GM12891 (cell line): ENCODE data around the gene DIP2C.
"Not testable (repeated sequence)": the region's sequence is repeated elsewhere in the genome, so short reads cannot be mapped to it uniquely, and the experiment has no call there.

Experiments
- DNase-seq: peaks from one replicate; pipeline ENCODE4 v3.0.0; 2011; ENCODE audit warnings: low spot score; ENCODE audit not compliant: insufficient read length
- FAIRE-seq: peaks from 2 replicates; lab custom pipeline; 2011; peaks lifted over from hg19 to GRCh38; lab: Jason Lieb, UNC
- PAX5 ChIP-seq: IDR thresholded peaks from 2 replicates; pipeline ENCODE4 v1.6.1; 2011; ENCODE audit warnings: low read length, moderate library complexity, mild to moderate bottlenecking; ENCODE audit not compliant: insufficient read depth, severe bottlenecking
- POLR2A ChIP-seq: IDR thresholded peaks from 2 replicates; pipeline ENCODE4 v1.6.1; 2011; ENCODE audit warnings: low read depth, low read length, control low read depth
- POLR2AphosphoS5 ChIP-seq: IDR thresholded peaks from 2 replicates; pipeline ENCODE4 v1.6.1; 2011; ENCODE audit warnings: low read depth, low read length, control low read depth
- POU2F2 ChIP-seq: IDR thresholded peaks from 2 replicates; pipeline ENCODE4 v1.6.1; 2011; ENCODE audit warnings: low read depth, mild to moderate bottlenecking, control low read depth, low read length, moderate library complexity
- SPI1 ChIP-seq: IDR thresholded peaks from 2 replicates; pipeline ENCODE4 v1.6.1; 2011; ENCODE audit warnings: low read depth, low read length, control low read depth
- TAF1 ChIP-seq: IDR thresholded peaks from 2 replicates; pipeline ENCODE4 v1.6.1; 2011; ENCODE audit warnings: low read depth, low read length, control low read depth

Gene DIP2C

DNA sequence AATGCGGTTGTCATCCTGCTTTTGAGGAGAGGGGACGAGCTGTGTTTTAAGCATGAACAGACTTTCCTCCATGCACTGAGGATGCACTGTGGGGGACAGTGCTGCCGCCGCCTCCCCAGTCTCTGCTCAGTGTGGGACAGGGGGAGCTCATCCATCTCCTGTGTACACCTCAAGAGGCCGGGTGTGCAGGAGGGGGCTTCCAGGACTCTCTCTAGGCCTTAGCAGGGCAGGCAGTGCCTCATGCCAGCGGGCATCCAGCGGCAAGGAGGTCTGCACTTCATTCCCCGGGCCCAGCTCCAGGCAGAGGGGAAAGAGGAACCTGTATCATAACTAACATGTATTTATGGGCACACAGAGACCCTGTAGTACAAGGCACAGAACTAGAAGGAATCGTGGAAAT is 89.7 kb downstream of the DIP2C start:
- DNase-seq, result no peak
- no peak for FAIRE-seq
- no peak for TF ChIP-seq TAF1

DNA sequence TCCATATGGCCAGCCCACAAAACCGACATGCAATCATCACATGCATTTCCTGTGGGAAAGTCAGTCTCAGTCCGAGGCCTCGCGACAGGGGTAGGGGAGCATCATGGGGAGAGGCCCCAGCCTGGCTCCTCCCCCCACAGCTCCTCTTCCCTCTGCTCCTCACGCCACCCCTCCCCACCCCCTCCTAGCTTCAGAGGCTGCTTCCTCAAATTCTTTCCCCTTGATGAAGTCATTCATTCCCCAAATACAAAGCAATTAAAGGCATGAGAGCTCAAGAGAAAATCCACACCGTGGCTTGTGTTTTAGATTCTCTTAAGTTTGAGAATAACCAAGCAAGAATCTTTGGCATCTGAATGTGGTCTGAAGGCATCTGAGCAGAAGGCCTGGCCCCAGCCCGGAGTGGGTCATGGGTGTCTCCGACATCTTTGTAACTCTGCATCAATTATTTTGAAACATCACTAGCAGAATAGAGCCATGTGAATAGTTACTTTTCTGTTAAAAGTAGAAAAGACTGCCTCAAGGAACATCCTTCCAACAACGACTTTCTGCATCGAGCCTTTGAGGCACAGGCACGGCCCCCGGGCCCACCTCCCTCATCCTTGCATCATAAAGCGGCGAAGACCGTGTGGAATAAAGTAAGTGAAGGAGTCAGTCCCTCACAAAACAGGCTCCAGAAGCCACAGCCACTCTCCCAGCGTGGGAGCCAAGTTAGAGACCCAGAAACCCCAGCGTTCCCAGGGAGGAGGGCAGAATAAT is 90.9 kb downstream of the DIP2C start:
- no peak for DNase-seq
- TF ChIP-seq POU2F2, result no peak
- TF ChIP-seq TAF1, result no peak
- no peak for TF ChIP-seq POLR2A
- no peak for TF ChIP-seq POLR2AphosphoS5
- no peak for TF ChIP-seq SPI1
- TF ChIP-seq PAX5, result no peak
- no peak for FAIRE-seq

- no peak for FAIRE-seq
- no peak for DNase-seq
- TF ChIP-seq SPI1 (no peak), POLR2AphosphoS5 (no peak), PAX5 (no peak), POLR2A (no peak), POU2F2 (no peak), TAF1 (no peak)
Measured at GRCh38 chr10:597976-598375, 91.5 kb downstream of the DIP2C start.

DNA sequence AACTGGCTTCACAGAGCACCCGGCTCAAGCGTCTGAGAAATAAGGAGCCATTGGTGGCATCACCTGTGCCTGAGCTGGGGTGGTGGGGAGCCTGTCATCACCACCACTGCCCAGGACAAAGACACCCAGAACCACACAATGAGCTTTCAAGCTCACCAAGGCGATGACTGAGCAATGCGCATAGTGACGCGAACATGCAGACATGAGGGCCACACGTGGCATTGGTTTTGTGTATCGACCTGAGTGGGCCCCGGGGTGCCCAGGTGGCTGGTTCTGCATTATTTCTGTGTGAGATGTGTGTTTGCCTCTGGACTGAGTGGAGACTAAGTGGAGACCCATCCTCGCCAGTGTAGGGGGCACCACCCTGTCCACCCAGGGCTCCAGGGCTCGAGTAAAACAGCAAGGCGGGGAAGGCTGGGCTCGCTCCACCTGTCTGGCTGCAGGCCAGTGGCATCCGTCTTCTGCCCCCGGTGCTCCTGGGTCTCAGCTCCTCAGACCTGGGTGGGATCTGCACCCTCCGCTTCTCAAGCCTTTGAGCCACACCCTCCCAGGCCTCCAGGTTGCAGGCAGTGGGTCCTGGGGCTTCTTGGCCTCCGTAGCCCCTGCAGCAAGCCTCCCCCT is 92.6 kb downstream of the DIP2C start:
- FAIRE-seq, result no peak
- TF ChIP-seq SPI1, result no peak
- no peak for TF ChIP-seq TAF1
- no peak for TF ChIP-seq POU2F2
- no peak for TF ChIP-seq PAX5
- TF ChIP-seq POLR2A, result no peak
- no peak for TF ChIP-seq POLR2AphosphoS5
- DNase-seq, result no peak

GRCh38 chr10:596131-596530 is 93.3 kb downstream of the DIP2C start:
- FAIRE-seq, DNase-seq: not testable (repeated sequence)

DNA sequence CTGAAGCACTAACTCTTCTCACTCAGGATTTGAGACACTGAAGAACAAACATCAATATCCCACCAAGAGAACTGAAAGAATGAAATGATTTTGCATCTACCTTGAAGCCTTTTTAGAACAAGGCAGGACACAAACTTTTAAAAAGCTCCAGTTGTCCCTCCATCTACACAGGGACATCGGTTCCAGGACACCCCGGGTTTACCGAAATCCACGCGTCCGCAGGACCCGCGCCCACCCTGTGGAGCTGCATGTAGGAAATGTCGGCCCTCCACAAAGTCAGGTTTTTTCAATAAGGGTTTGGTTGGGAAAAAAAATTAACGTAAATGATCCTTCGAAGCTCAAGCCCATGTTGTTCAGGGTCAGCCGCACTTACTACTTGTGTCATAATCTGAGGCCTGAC is 94.0 kb downstream of the DIP2C start:
- FAIRE-seq (no peak), DNase-seq (no peak)
- no peak for TF ChIP-seq PAX5
- TF ChIP-seq POU2F2, result no peak
- no peak for TF ChIP-seq SPI1
- no peak for TF ChIP-seq TAF1
- no peak for TF ChIP-seq POLR2A
- no peak for TF ChIP-seq POLR2AphosphoS5

GRCh38 chr10:594584-595270 is 94.7 kb downstream of the DIP2C start:
- TF ChIP-seq TAF1 (no peak), PAX5 (no peak), POU2F2 (no peak), POLR2A (no peak), SPI1 (no peak), POLR2AphosphoS5 (no peak)
- DNase-seq, result no peak
- no peak for FAIRE-seq

GRCh38 chr10:593901-594457 is 95.5 kb downstream of the DIP2C start:
- DNase-seq (no peak), FAIRE-seq (no peak)
- TF ChIP-seq TAF1, result no peak
- TF ChIP-seq PAX5, result no peak
- TF ChIP-seq POLR2AphosphoS5, result no peak
- no peak for TF ChIP-seq POLR2A
- no peak for TF ChIP-seq SPI1
- no peak for TF ChIP-seq POU2F2

DNA sequence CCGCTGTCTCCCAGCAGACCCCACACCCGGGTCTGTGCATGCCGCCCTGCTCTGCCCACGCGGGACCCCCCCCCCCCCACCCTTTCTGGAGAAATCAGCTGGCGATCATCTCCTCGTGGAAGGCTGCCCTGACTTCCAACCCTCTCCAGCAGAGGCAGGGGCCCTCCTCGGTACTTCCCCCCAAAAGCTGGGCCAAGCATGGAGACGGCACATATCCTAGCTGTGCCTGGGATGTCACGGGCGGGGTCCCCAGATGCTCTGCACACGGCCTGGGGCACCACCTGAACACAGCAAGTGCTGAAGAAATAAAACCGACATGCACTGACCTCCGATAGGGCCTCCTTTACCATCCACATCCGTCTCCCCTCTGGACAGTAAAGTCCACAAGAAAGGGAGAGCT is 96.0 kb downstream of the DIP2C start:
- FAIRE-seq (no peak), DNase-seq (no peak)
- TF ChIP-seq TAF1 (no peak), POLR2AphosphoS5 (no peak), PAX5 (no peak), SPI1 (no peak), POU2F2 (no peak), POLR2A (no peak)

DNA sequence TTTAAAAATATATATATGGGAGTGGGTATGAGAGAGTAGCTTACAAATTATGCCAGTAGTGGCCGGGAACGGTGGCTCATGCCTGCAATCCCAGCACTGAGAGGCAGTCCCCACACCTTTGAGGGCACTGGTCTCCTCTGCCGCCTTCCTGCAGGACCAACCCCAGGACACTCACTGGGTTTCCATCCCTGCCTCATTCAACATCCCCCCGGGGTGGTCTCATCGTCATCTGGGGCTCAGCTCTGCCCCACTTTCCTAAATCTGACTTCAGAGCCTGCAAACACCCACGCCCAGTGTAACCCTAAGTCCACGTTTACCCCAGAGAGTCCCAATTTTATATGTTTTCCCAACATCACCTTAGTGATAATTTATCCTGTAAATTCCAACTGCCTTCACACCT is 96.5 kb downstream of the DIP2C start:
- no peak for TF ChIP-seq SPI1
- FAIRE-seq (no peak), DNase-seq (no peak)
